Liver (tissue), 3 donors: ENCODE data around the gene PRKCG.

Source experiments
- JUND ChIP-seq, 2 donors: IDR thresholded peaks; 2 replicates each; pipeline ENCODE4 v1.6.1; 2016; ENCODE audit warnings: antibody characterized with exemption in 2 of 2
- RAD21 ChIP-seq, 2 donors: IDR thresholded peaks; 2 replicates each; pipeline ENCODE4 v1.6.1; 2016; ENCODE audit warnings: antibody characterized with exemption in 2 of 2, mild to moderate bottlenecking in 2 of 2
- REST ChIP-seq: IDR thresholded peaks from 2 replicates; pipeline ENCODE4 v1.6.1; 2016; ENCODE audit warnings: antibody characterized with exemption, mild to moderate bottlenecking
- SP1 ChIP-seq: IDR thresholded peaks from 2 replicates; pipeline ENCODE4 v1.6.1; 2018; ENCODE audit warnings: antibody characterized with exemption, mild to moderate bottlenecking
- TF ChIP-seq, protein P1 (sequence below): fragments of 150-350 bp; IDR thresholded peaks from 2 replicates; pipeline ENCODE4 v1.5.1; 2017; ENCODE audit warnings: improper control_type of control experiment, low read depth, low read length; ENCODE audit not compliant: missing input control
- TF ChIP-seq, protein P2 (sequence below): IDR thresholded peaks from 2 replicates; pipeline ENCODE4 v1.6.1; 2016; ENCODE audit warnings: antibody characterized with exemption
- donor health status: healthy.
- donor health status: healthy.

DNA sequence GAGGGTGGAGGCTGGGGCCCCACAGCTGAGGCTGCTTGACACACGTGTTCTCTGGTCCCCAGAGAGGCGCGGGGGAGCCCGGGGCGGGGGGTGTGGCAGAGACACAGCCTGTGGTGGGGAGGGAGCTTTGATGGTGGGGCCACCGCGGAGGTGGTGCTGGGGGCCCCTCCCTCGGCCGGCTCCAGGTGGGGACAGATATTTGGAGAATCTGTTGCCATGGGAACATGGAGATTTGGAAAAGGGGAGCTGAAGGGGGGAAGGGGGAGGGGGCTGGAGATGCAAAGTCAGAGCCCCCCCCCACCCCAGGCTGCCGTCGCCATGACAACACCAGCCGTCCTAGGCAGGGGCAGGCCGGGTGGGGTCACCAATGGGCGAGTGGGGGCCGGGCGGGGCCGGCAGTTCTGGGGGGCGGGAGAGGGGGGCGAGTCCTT is 1.2 kb downstream of the PRKCG start:
- TF ChIP-seq RAD21 (IDR thresholded peaks at IDR 0.05), result no peak
- TF ChIP-seq, protein P1, sequence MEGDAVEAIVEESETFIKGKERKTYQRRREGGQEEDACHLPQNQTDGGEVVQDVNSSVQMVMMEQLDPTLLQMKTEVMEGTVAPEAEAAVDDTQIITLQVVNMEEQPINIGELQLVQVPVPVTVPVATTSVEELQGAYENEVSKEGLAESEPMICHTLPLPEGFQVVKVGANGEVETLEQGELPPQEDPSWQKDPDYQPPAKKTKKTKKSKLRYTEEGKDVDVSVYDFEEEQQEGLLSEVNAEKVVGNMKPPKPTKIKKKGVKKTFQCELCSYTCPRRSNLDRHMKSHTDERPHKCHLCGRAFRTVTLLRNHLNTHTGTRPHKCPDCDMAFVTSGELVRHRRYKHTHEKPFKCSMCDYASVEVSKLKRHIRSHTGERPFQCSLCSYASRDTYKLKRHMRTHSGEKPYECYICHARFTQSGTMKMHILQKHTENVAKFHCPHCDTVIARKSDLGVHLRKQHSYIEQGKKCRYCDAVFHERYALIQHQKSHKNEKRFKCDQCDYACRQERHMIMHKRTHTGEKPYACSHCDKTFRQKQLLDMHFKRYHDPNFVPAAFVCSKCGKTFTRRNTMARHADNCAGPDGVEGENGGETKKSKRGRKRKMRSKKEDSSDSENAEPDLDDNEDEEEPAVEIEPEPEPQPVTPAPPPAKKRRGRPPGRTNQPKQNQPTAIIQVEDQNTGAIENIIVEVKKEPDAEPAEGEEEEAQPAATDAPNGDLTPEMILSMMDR, result no peak
- TF ChIP-seq JUND (IDR thresholded peaks at IDR 0.05), result no peak
- TF ChIP-seq REST, result no peak
- no peak for TF ChIP-seq SP1
- TF ChIP-seq, protein P2, sequence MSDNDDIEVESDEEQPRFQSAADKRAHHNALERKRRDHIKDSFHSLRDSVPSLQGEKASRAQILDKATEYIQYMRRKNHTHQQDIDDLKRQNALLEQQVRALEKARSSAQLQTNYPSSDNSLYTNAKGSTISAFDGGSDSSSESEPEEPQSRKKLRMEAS, result no peak
